Activated T-cell treated with anti-CD3 and anti-CD28 coated beads, Interleukin-2, amount 50 U/mL, for 72 hours (primary cell): ENCODE data around the gene ELFN2. TPM values are rescaled to one million over a fixed set of nuclear protein-coding genes. Genes with fewer than 3 reads are reported as not detected.

Source experiments
- ATAC-seq, 2 donors: fragments of 150-1000 bp; cut with Tn5 transposase; replicated peaks in 1 of 2; 2 replicates each; pipeline ENCODE4 v1.10.0; 2021; ENCODE audit warnings: moderate library complexity in 2 of 2, mild to moderate bottlenecking in 1 of 2
- DNase-seq, 2 donors: peaks; one replicate each; pipeline ENCODE4 v3.0.0; 2021 to 2022; ENCODE audit warnings: mixed read lengths in 1 of 2
- H3K27ac Mint-ChIP-seq: one replicate; pipeline ENCODE4 v1.8.0; 2022; ENCODE audit warnings: mild to moderate bottlenecking, moderate library complexity, mixed read lengths
- H3K27me3 Mint-ChIP-seq: one replicate; pipeline ENCODE4 v1.8.0; 2022; ENCODE audit warnings: low read depth, mixed read lengths
- H3K36me3 Mint-ChIP-seq, 2 donors: one replicate each; pipeline ENCODE4 v1.8.0; 2022; ENCODE audit warnings: mixed read lengths in 2 of 2, mild to moderate bottlenecking in 1 of 2; ENCODE audit not compliant: insufficient read depth in 2 of 2
- H3K4me1 Mint-ChIP-seq: one replicate; pipeline ENCODE4 v1.8.0; 2022; ENCODE audit warnings: low read depth, mixed read lengths
- H3K4me3 Mint-ChIP-seq, 2 donors: one replicate each; pipeline ENCODE4 v1.8.0; 2022; ENCODE audit warnings: mild to moderate bottlenecking in 2 of 2, mixed read lengths in 2 of 2, moderate library complexity in 2 of 2
- H3K9me3 Mint-ChIP-seq, 2 donors: one replicate each; pipeline ENCODE4 v1.8.0; 2022; ENCODE audit warnings: mixed read lengths in 2 of 2
- total RNA-seq, 2 donors: library from RNA; stranded (reverse); gene quantifications; one replicate each; pipeline ENCODE4 v1.2.3, GENCODE V29; 2022

Gene ELFN2
- total RNA-seq, 2 donors from 2014 or later: 0.58 to 0.62 TPM

- Mint-ChIP-seq H3K36me3 (peaks cover 3 to 4% of the 10 kb centered on the region in 2 donors), H3K27me3 (peaks cover 6% of the 10 kb centered on the region)
- DNase-seq: no peak
These were observed 18.2 kb upstream of the ELFN2 start for GRCh38 chr22:37445501-37445900.

GRCh38 chr22:37443977-37444376, 16.7 kb upstream of the ELFN2 start:
- H3K4me1 Mint-ChIP-seq: peaks cover 19% of the 10 kb centered on the region

More at GRCh38 chr22:37445501-37445900, 18.2 kb upstream of the ELFN2 start:
- ATAC-seq: no peak
- peaks cover 3% of the 10 kb centered on the region in 2 donors for H3K9me3 Mint-ChIP-seq
- H3K4me3 Mint-ChIP-seq: no peak overlapping the region
- peaks cover 22% of the 10 kb centered on the region for H3K4me1 Mint-ChIP-seq
- no peak overlapping the region for H3K27ac Mint-ChIP-seq

GRCh38 chr22:37443086-37443485, 15.8 kb upstream of the ELFN2 start:
- Mint-ChIP-seq H3K27ac (no peak overlapping the region), H3K9me3 (peaks cover 3% of the 10 kb centered on the region in 2 donors), H3K36me3 (peaks cover 3 to 4% of the 10 kb centered on the region in 2 donors), H3K4me3 (no peak overlapping the region), H3K4me1 (peaks cover 19% of the 10 kb centered on the region), H3K27me3 (peaks cover 6% of the 10 kb centered on the region)
- DNase-seq: no peak
- ATAC-seq: no peak

More at GRCh38 chr22:37443977-37444376, 16.7 kb upstream of the ELFN2 start:
- ATAC-seq: peak; percentile 68 to 89
- H3K9me3 Mint-ChIP-seq: peaks cover 3% of the 10 kb centered on the region in 2 donors
- no peak overlapping the region for H3K4me3 Mint-ChIP-seq
- H3K36me3 Mint-ChIP-seq: peaks cover 3 to 4% of the 10 kb centered on the region in 2 donors
- peaks cover 6% of the 10 kb centered on the region for H3K27me3 Mint-ChIP-seq
- no peak overlapping the region for H3K27ac Mint-ChIP-seq
- no peak for DNase-seq

- Mint-ChIP-seq H3K9me3 (peaks cover 3% of the 10 kb centered on the region in 2 donors), H3K36me3 (peaks cover 3 to 4% of the 10 kb centered on the region in 2 donors), H3K4me3 (peak overlapping the region in 1 of 2 donors; percentile 31), H3K4me1 (peaks cover 19% of the 10 kb centered on the region), H3K27me3 (peaks cover 6% of the 10 kb centered on the region), H3K27ac (no peak overlapping the region)
- ATAC-seq (peak; percentile 52 to 70), DNase-seq (no peak)
These were observed 15.3 kb upstream of the ELFN2 start for GRCh38 chr22:37442537-37442936.

GRCh38 chr22:37442135-37442534, 14.9 kb upstream of the ELFN2 start:
- H3K27me3 Mint-ChIP-seq: peaks cover 6% of the 10 kb centered on the region

GRCh38 chr22:37440875-37441274, 13.6 kb upstream of the ELFN2 start:
- Mint-ChIP-seq H3K36me3 (peaks cover 3 to 4% of the 10 kb centered on the region in 2 donors), H3K27me3 (peaks cover 6% of the 10 kb centered on the region), H3K4me1 (peaks cover 19% of the 10 kb centered on the region), H3K4me3 (no peak overlapping the region), H3K9me3 (peaks cover 3% of the 10 kb centered on the region in 2 donors), H3K27ac (no peak overlapping the region)
- DNase-seq: no peak
- ATAC-seq: no peak

More at GRCh38 chr22:37442135-37442534, 14.9 kb upstream of the ELFN2 start:
- H3K4me1 Mint-ChIP-seq: peaks cover 19% of the 10 kb centered on the region
- ATAC-seq (no peak), DNase-seq (no peak)
- H3K27ac Mint-ChIP-seq: no peak overlapping the region
- H3K9me3 Mint-ChIP-seq: peaks cover 3% of the 10 kb centered on the region in 2 donors
- no peak overlapping the region for H3K4me3 Mint-ChIP-seq
- H3K36me3 Mint-ChIP-seq: peaks cover 3 to 4% of the 10 kb centered on the region in 2 donors

- DNase-seq (no peak), ATAC-seq (no peak)
- Mint-ChIP-seq H3K4me1 (peaks cover 16% of the 10 kb centered on the region), H3K9me3 (peaks cover 3% of the 10 kb centered on the region in 2 donors), H3K4me3 (no peak overlapping the region), H3K27ac (no peak overlapping the region), H3K27me3 (peaks cover 6% of the 10 kb centered on the region), H3K36me3 (peaks cover 3 to 4% of the 10 kb centered on the region in 2 donors)
These were observed 12.1 kb upstream of the ELFN2 start for GRCh38 chr22:37439347-37439746.

GRCh38 chr22:37435970-37436603, 8.8 kb upstream of the ELFN2 start:
- peaks cover 3 to 6% of the 10 kb centered on the region in 2 donors for H3K36me3 Mint-ChIP-seq
- no peak overlapping the region for H3K4me3 Mint-ChIP-seq
- H3K9me3 Mint-ChIP-seq: peaks cover 0 to 2% of the 10 kb centered on the region in 2 donors
- peaks cover 6% of the 10 kb centered on the region for H3K27me3 Mint-ChIP-seq
- peaks cover 18% of the 10 kb centered on the region for H3K4me1 Mint-ChIP-seq
- ATAC-seq (no peak), DNase-seq (no peak)
- H3K27ac Mint-ChIP-seq: no peak overlapping the region

- DNase-seq (no peak), ATAC-seq (no peak)
- H3K27me3 Mint-ChIP-seq: peaks cover 18% of the 10 kb centered on the region
- peaks cover 0 to 2% of the 10 kb centered on the region in 2 donors for H3K9me3 Mint-ChIP-seq
- H3K4me3 Mint-ChIP-seq: no peak overlapping the region
- H3K4me1 Mint-ChIP-seq: peaks cover 30% of the 10 kb centered on the region
- peaks cover 3 to 6% of the 10 kb centered on the region in 2 donors for H3K36me3 Mint-ChIP-seq
- no peak overlapping the region for H3K27ac Mint-ChIP-seq
These were observed 6.5 kb upstream of the ELFN2 start for GRCh38 chr22:37433786-37434185.

GRCh38 chr22:37432708-37433054, 5.4 kb upstream of the ELFN2 start:
- DNase-seq (no peak), ATAC-seq (no peak)
- Mint-ChIP-seq H3K27ac (no peak overlapping the region), H3K4me3 (peak overlapping the region in 1 of 2 donors; percentile 22), H3K9me3 (peaks cover 0 to 2% of the 10 kb centered on the region in 2 donors), H3K36me3 (peaks cover 3 to 6% of the 10 kb centered on the region in 2 donors), H3K27me3 (peaks cover 28% of the 10 kb centered on the region), H3K4me1 (peaks cover 35% of the 10 kb centered on the region)

- H3K36me3 Mint-ChIP-seq: peaks cover 3 to 6% of the 10 kb centered on the region in 2 donors
- ATAC-seq: peak; percentile 84 to 86
- DNase-seq: peak; percentile 45 to 63
- H3K4me1 Mint-ChIP-seq: peaks cover 35% of the 10 kb centered on the region
- peaks cover 28% of the 10 kb centered on the region for H3K27me3 Mint-ChIP-seq
- peaks cover 0 to 2% of the 10 kb centered on the region in 2 donors for H3K9me3 Mint-ChIP-seq
- peak overlapping the region in 1 of 2 donors; percentile 33 for H3K4me3 Mint-ChIP-seq
- H3K27ac Mint-ChIP-seq: no peak overlapping the region
These were observed 4.8 kb upstream of the ELFN2 start for GRCh38 chr22:37431801-37432707.

- H3K9me3 Mint-ChIP-seq: peaks cover 0 to 2% of the 10 kb centered on the region in 2 donors
- H3K27ac Mint-ChIP-seq: no peak overlapping the region
- H3K27me3 Mint-ChIP-seq: peaks cover 33% of the 10 kb centered on the region
- peaks cover 35% of the 10 kb centered on the region for H3K4me1 Mint-ChIP-seq
- H3K4me3 Mint-ChIP-seq: no peak overlapping the region
- ATAC-seq (no peak), DNase-seq (no peak)
- H3K36me3 Mint-ChIP-seq: peaks cover 3 to 6% of the 10 kb centered on the region in 2 donors
These were observed 4.1 kb upstream of the ELFN2 start for GRCh38 chr22:37431366-37431765.

- H3K4me3 Mint-ChIP-seq: no peak overlapping the region
- H3K9me3 Mint-ChIP-seq: peaks cover 0 to 2% of the 10 kb centered on the region in 2 donors
- H3K4me1 Mint-ChIP-seq: peaks cover 35% of the 10 kb centered on the region
- DNase-seq (no peak), ATAC-seq (no peak)
- H3K27ac Mint-ChIP-seq: no peak overlapping the region
- peaks cover 38% of the 10 kb centered on the region for H3K27me3 Mint-ChIP-seq
- peaks cover 3 to 6% of the 10 kb centered on the region in 2 donors for H3K36me3 Mint-ChIP-seq
These were observed 3.7 kb upstream of the ELFN2 start for GRCh38 chr22:37430941-37431340.
